Measurements from ENCODE around the gene ADAM19.

- TF ChIP-seq CTCF (IDR thresholded peaks at IDR 0.05) = no peak
- TF ChIP-seq POLR2A (IDR thresholded peaks at IDR 0.05) = no peak
- no peak for TF ChIP-seq EP300 (IDR thresholded peaks at IDR 0.05; ENCODE audit: low read depth)
- TF ChIP-seq POLR2AphosphoS5 (IDR thresholded peaks at IDR 0.05) = no peak
These were observed 22.9 kb upstream of the ADAM19 start for GRCh38 chr5:157598350-157598936.
